NCI-H2029 (cell line): Measurements from ENCODE around the gene CARMIL1.

Experiments
- DNase-seq: peaks from one replicate; lab custom pipeline; 2025; lab: John Stamatoyannopoulos, UW

CARMIL1 gene

GRCh38 chr6:25278914-25279747 lies at the start of gene CARMIL1:
Gene CARMIL1, plus strand, starts transcription at chr6:25279374. Its CDS starts 422 bp downstream, at chr6:25279796.
- DNase-seq, result peak; percentile 81

- no peak for DNase-seq
These were observed 49.4 kb upstream of the CARMIL1 start for GRCh38 chr6:25229671-25230321.

GRCh38 chr6:25232479-25232878 lies 46.7 kb upstream of the CARMIL1 start:
- DNase-seq, result no peak

GRCh38 chr6:25233226-25233625 lies 45.9 kb upstream of the CARMIL1 start:
- no peak for DNase-seq

- no peak for DNase-seq
These were observed 41.6 kb upstream of the CARMIL1 start for GRCh38 chr6:25237579-25237978.

- no peak for DNase-seq
These were observed 40.1 kb upstream of the CARMIL1 start for GRCh38 chr6:25239059-25239458.

- DNase-seq, result no peak
These were observed 39.7 kb upstream of the CARMIL1 start for GRCh38 chr6:25239498-25239897.

- DNase-seq, result no peak
These were observed 36.6 kb upstream of the CARMIL1 start for GRCh38 chr6:25242567-25242966.

- DNase-seq, result no peak
These were observed 34.3 kb upstream of the CARMIL1 start for GRCh38 chr6:25244865-25245264.

GRCh38 chr6:25248123-25248522 lies 31.1 kb upstream of the CARMIL1 start:
- no peak for DNase-seq

GRCh38 chr6:25249133-25249532 lies 30.0 kb upstream of the CARMIL1 start:
- DNase-seq, result no peak

- no peak for DNase-seq
These were observed 28.3 kb upstream of the CARMIL1 start for GRCh38 chr6:25250878-25251277.

GRCh38 chr6:25251426-25251825 lies 27.7 kb upstream of the CARMIL1 start:
- DNase-seq, result no peak

- peak; percentile 51 for DNase-seq
These were observed 25.8 kb upstream of the CARMIL1 start for GRCh38 chr6:25253351-25253750.

- DNase-seq, result no peak
These were observed 24.5 kb upstream of the CARMIL1 start for GRCh38 chr6:25254671-25255070.

- DNase-seq, result no peak
These were observed 21.4 kb upstream of the CARMIL1 start for GRCh38 chr6:25257686-25258348.

GRCh38 chr6:25259756-25260155 lies 19.4 kb upstream of the CARMIL1 start:
- no peak for DNase-seq

GRCh38 chr6:25263657-25264056 lies 15.5 kb upstream of the CARMIL1 start:
- DNase-seq, result no peak

GRCh38 chr6:25266456-25267100 lies 12.6 kb upstream of the CARMIL1 start:
- DNase-seq, result no peak

GRCh38 chr6:25267662-25268061 lies 11.5 kb upstream of the CARMIL1 start:
- no peak for DNase-seq

GRCh38 chr6:25270559-25270958 lies 8.6 kb upstream of the CARMIL1 start:
- DNase-seq, result no peak

GRCh38 chr6:25275436-25275835 lies 3.7 kb upstream of the CARMIL1 start:
- no peak for DNase-seq
